K562 (cell line): ENCODE data around the gene LRIT1. TPM values are rescaled to one million over a fixed set of nuclear protein-coding genes. Genes with fewer than 3 reads are reported as not detected.
A peak's percentile ranks its signal among the peaks of the same experiment; 100 is the strongest.

Experiments used
- ATAC-seq: fragments of 200-7000 bp; cut with Tn5 transposase; 3 replicates; pipeline ENCODE4 v1.9.1; 2020; ENCODE audit warnings: moderate library complexity
- BruUV-seq: library from RNA; stranded (reverse); fragments of 400-500 nt; replicated peaks from 2 replicates; lab custom pipeline; 2021; lab: Mats Ljungman, UMichigan
- CTCF ChIA-PET: fragments of 300-600 bp; formaldehyde crosslinking; extraction: SDS; loops from one replicate; lab custom pipeline; 2021; ENCODE audit warnings: low intra/inter-chr PET ratio; lab: Yijun Ruan, JAX
- POLR2A ChIA-PET: fragments of 300-600, 350-650 bp; sonication (Branson Sonifier 250); formaldehyde crosslinking; extraction: SDS; loops from one replicate; lab custom pipeline; 2021; ENCODE audit warnings: antibody characterized with exemption, inconsistent platforms; lab: Yijun Ruan, JAX
- DNase-seq, 4 experiments: peaks; one replicate each; pipeline versions ENCODE4 v3.0.0 to v3.0.0-alpha.2; 2011 to 2018; ENCODE audit warnings: low spot score in 3 of 4, mixed read lengths in 3 of 4; ENCODE audit errors: extremely low read depth in 1 of 4
- FAIRE-seq: peaks from 2 replicates; lab custom pipeline; 2011; peaks lifted over from hg19 to GRCh38; lab: Jason Lieb, UNC
- H2AFZ ChIP-seq: 2 replicates; pipeline ENCODE4 v1.6.0; 2011; ENCODE audit warnings: low read depth, low read length, control low read depth, inconsistent platforms
- H3K27ac ChIP-seq: fragments of 200-600 bp; 3 replicates; pipeline ENCODE4 v1.8.0; 2011; ENCODE audit warnings: low read depth, mild to moderate bottlenecking, control low read depth, inconsistent platforms, low read length, moderate library complexity, mixed read lengths; ENCODE audit errors: extremely low read depth
- H3K27me3 ChIP-seq, 2 experiments: fragments of 300-600 bp in 1 of 2; 2 replicates in 1 of 2; 3 replicates in 1 of 2; pipeline versions ENCODE4 v1.6.0 to v1.8.0; 2011; ENCODE audit warnings: inconsistent platforms in 2 of 2, low read length in 2 of 2, mild to moderate bottlenecking in 1 of 2, mixed read lengths in 1 of 2, moderate library complexity in 1 of 2; ENCODE audit not compliant: control insufficient read depth in 2 of 2, insufficient read depth in 2 of 2
- H3K36me3 ChIP-seq: fragments of 300-600 bp; 3 replicates; pipeline ENCODE4 v1.8.0; 2011; ENCODE audit warnings: mild to moderate bottlenecking, low read length, inconsistent platforms; ENCODE audit not compliant: control insufficient read depth, insufficient read depth
- H3K4me1 ChIP-seq, 2 experiments: fragments of 200-600 bp in 1 of 2; replicated peaks in 1 of 2; 2 replicates in 1 of 2; 3 replicates in 1 of 2; pipeline versions ENCODE4 v1.5.1 to v1.8.0; 2011; ENCODE audit warnings: inconsistent platforms in 2 of 2, low read length in 2 of 2, mild to moderate bottlenecking in 1 of 2, mixed read lengths in 1 of 2, moderate library complexity in 1 of 2; ENCODE audit not compliant: control insufficient read depth in 2 of 2, insufficient read depth in 2 of 2
- H3K4me2 ChIP-seq: 2 replicates; pipeline ENCODE4 v1.6.1; 2011; ENCODE audit warnings: low read length, control low read depth, inconsistent platforms, mixed read lengths; ENCODE audit not compliant: insufficient read depth
- H3K4me3 ChIP-seq: fragments of 200-600 bp; sonication (generic), shearing (Covaris generic); 2 replicates; pipeline ENCODE4 v1.5.1; 2016; ENCODE audit warnings: control low read depth, inconsistent platforms
- H3K79me2 ChIP-seq: fragments of 200-600 bp; 3 replicates; pipeline ENCODE4 v1.8.0; 2011; ENCODE audit warnings: low read length, inconsistent platforms; ENCODE audit not compliant: control insufficient read depth, insufficient read depth
- H3K9ac ChIP-seq, 2 experiments: 2 replicates each; pipeline versions ENCODE4 v1.6.0 to v1.6.1; 2011; ENCODE audit warnings: low read depth in 2 of 2, low read length in 2 of 2, control low read depth in 1 of 2, inconsistent platforms in 1 of 2, mild to moderate bottlenecking in 1 of 2, mixed read lengths in 1 of 2; ENCODE audit not compliant: insufficient read depth in 1 of 2
- H3K9me1 ChIP-seq: one replicate; pipeline ENCODE4 v1.6.0; 2011; ENCODE audit warnings: inconsistent platforms, mild to moderate bottlenecking, low read length, moderate library complexity; ENCODE audit not compliant: control insufficient read depth, insufficient read depth
- H3K9me3 ChIP-seq: replicated peaks from 2 replicates; pipeline ENCODE4 v1.5.1; 2011; ENCODE audit warnings: low read depth, low read length, inconsistent platforms; ENCODE audit not compliant: control insufficient read depth, insufficient read depth
- H4K20me1 ChIP-seq: replicated peaks from 2 replicates; pipeline ENCODE4 v1.6.1; 2011; ENCODE audit warnings: low read length, inconsistent platforms, mixed read lengths; ENCODE audit not compliant: control insufficient read depth, insufficient read depth
- BCL6 ChIP-seq: fragments of 250-450 bp; sonication (Bioruptor Pico); IDR thresholded peaks from 2 replicates; pipeline ENCODE4 v1.4.0; 2020
- CREB1 ChIP-seq, 2 experiments: sonication (generic) in 1 of 2; formaldehyde crosslinking in 1 of 2; IDR thresholded peaks; 2 replicates each; pipeline versions ENCODE4 v1.6.1 to v1.8.0; 2012 to 2022; ENCODE audit warnings: inconsistent platforms in 1 of 2, mild to moderate bottlenecking in 1 of 2, missing genetic modification reagents in 1 of 2, moderate library complexity in 1 of 2
- ELF4 ChIP-seq: fragments of 450-650 bp; formaldehyde crosslinking; IDR thresholded peaks from 2 replicates; pipeline ENCODE4 v1.4.0; 2022; ENCODE audit warnings: missing genetic modification characterization
- ESRRA ChIP-seq: fragments of 450-650 bp; IDR thresholded peaks from 2 replicates; pipeline ENCODE4 v1.6.1; 2014; ENCODE audit warnings: low read depth, mild to moderate bottlenecking, moderate library complexity, borderline replicate concordance
- MEIS2 ChIP-seq: fragments of 450-650 bp; IDR thresholded peaks from 2 replicates; pipeline ENCODE4 v1.6.1; 2014; ENCODE audit warnings: mild to moderate bottlenecking; ENCODE audit not compliant: partially characterized antibody
- NR3C1 ChIP-seq: sonication (generic); formaldehyde crosslinking; IDR thresholded peaks from 2 replicates; pipeline ENCODE4 v1.8.1; 2022; ENCODE audit warnings: missing genetic modification reagents
- PCBP2 ChIP-seq: fragments of 200-400 bp; formaldehyde crosslinking; IDR thresholded peaks from 2 replicates; pipeline ENCODE4 v1.6.1; 2018; ENCODE audit warnings: low read length, low read depth, mild to moderate bottlenecking, moderate library complexity; ENCODE audit not compliant: poor library complexity, severe bottlenecking
- RFX7 ChIP-seq: fragments of 250-450 bp; sonication (Bioruptor Pico); IDR thresholded peaks from 2 replicates; pipeline ENCODE4 v1.5.1; 2021; ENCODE audit warnings: mild to moderate bottlenecking
- SIN3B ChIP-seq: fragments of 450-650 bp; IDR thresholded peaks from 2 replicates; pipeline ENCODE4 v1.6.1; 2017; ENCODE audit warnings: low read depth, mild to moderate bottlenecking, moderate library complexity
- TGIF2 ChIP-seq: sonication (generic); formaldehyde crosslinking; IDR thresholded peaks from 2 replicates; pipeline ENCODE4 v1.8.1; 2022; ENCODE audit warnings: mild to moderate bottlenecking, missing genetic modification reagents, moderate library complexity
- TRIM24 ChIP-seq, 2 experiments: fragments of 450-650 bp; IDR thresholded peaks; 2 replicates each; pipeline ENCODE4 v1.6.1; 2016
- ZNF384 ChIP-seq: IDR thresholded peaks from 2 replicates; pipeline ENCODE4 v1.6.1; 2012; ENCODE audit warnings: low read depth, low read length, improper control_type of control experiment
- ZNF589 ChIP-seq: fragments of 200-800 bp; sonication (Bioruptor generic); IDR thresholded peaks from 2 replicates; pipeline ENCODE4 v1.6.1; 2016; ENCODE audit warnings: low read depth, missing genetic modification characterization, missing compliant biosample characterization
- ZNF695 ChIP-seq: fragments of 450-650 bp; formaldehyde crosslinking; IDR thresholded peaks from 2 replicates; pipeline ENCODE4 v1.4.0; 2020; ENCODE audit warnings: mild to moderate bottlenecking, moderate library complexity
- ZNF717 ChIP-seq: fragments of 250-450 bp; sonication (Bioruptor Pico); IDR thresholded peaks from 2 replicates; pipeline ENCODE4 v1.5.0; 2021
- ZNF830 ChIP-seq: fragments of 250-450 bp; sonication (Bioruptor Pico); IDR thresholded peaks from 2 replicates; pipeline ENCODE4 v1.5.0; 2021; ENCODE audit warnings: mild to moderate bottlenecking
- WGBS: fragments of 100-300 bp; shearing (Covaris generic); methylation state at CpG from one replicate; pipeline ENCODE4 v1.1.6; 2016; ENCODE audit warnings: low coverage, mixed read lengths; ENCODE audit not compliant: insufficient coverage; ENCODE audit errors: missing lambda C conversion rate; 5-methylcytosine and 5-hydroxymethylcytosine counted together
- in situ Hi-C: fragments of 300-500 bp; cut with MboI; formaldehyde crosslinking; loops from 4 replicates; pipeline ENCODE4 v1.15.0; 2018; ENCODE audit warnings: inconsistent platforms, mixed read lengths
- intact Hi-C: fragments of 100-400 bp; cut with micrococcal nuclease; formaldehyde crosslinking; loops from 2 replicates; pipeline ENCODE4 v1.14.2; 2022
- polyA plus RNA-seq, 8 experiments: library from polyadenylated mRNA; depleted of rRNA in 4 of 8; stranded (reverse) in 5 of 8; unstranded in 3 of 8; fragments of >200 nt; fragmentation: Nextera tagmentation in 2 of 8; fragmentation: Illumina TruSeq in 1 of 8; extraction: Ambion mirVana in 2 of 8; extraction: Trizol in 1 of 8; gene quantifications; 2 replicates each; pipeline versions ENCODE4 v1.2.1 to v1.2.3, GENCODE V29; 2011 to 2014; ENCODE audit warnings: inconsistent platforms in 1 of 8, missing spikeins in 1 of 8
- total RNA-seq, 7 experiments: library from RNA; depleted of rRNA in 6 of 7; stranded (reverse); fragments of >200 nt in 6 of 7; fragmentation: Illumina TruSeq in 2 of 7; extraction: Trizol in 2 of 7; gene quantifications; 2 replicates each; pipeline versions ENCODE4 v1.2.1 to v1.2.3, GENCODE V29; 2011 to 2021; ENCODE audit warnings: low replicate concordance in 1 of 7
- TF ChIP-seq, protein P1 (sequence below): sonication (generic); formaldehyde crosslinking; IDR thresholded peaks from 2 replicates; pipeline ENCODE4 v1.8.0; 2022; ENCODE audit warnings: mild to moderate bottlenecking, missing genetic modification reagents
- TF ChIP-seq, protein P2 (sequence below): fragments of 250-450 bp; sonication (Bioruptor Pico); IDR thresholded peaks from 2 replicates; pipeline ENCODE4 v1.4.0; 2020; ENCODE audit warnings: borderline replicate concordance
- TF ChIP-seq, protein P3 (sequence below): sonication (generic); formaldehyde crosslinking; IDR thresholded peaks from 2 replicates; pipeline ENCODE4 v1.8.0; 2022; ENCODE audit warnings: missing genetic modification reagents, mild to moderate bottlenecking, moderate library complexity, borderline replicate concordance

LRIT1 gene
- total and polyA plus RNA-seq, 9 of the 15 experiments (the other 6 are each of a cell fraction or from before 2014, with no cell fraction given) = not detected

DNA sequence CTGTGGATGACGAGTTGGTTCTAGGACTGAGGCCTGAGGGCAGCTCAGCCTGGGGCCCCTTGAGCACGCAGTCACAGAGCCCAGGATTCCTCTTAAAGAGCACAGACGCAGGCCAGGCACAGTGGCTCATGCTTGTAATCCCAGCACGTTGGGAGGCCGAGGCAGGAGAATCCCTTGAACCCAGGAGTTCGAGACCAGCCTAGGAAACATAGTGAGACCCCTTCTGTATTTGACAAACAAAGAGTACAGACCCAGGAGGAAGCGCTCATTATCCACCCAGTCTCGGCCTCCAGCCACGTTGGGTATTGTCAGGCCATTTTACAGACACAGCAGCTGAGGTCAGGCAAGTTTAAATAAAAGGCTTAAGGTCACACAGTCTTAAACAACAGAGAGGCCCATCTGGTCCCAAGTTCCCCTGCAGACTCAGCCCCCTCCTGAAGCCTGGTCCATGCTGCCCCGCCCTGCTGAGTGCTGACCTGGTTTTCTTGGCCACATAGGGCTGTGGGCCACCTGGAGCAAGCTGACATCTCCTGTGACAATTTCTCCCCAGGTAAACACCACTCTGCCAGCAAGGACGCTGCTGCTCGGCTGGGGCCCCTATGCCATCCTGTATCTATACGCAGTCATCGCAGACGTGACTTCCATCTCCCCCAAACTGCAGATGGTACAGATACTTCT, 16.1 kb upstream of the LRIT1 start:
- no peaks in the 10 kb centered on the region for H3K79me2 ChIP-seq
- peaks cover 5 to 40% of the 10 kb centered on the region in 2 experiments; a peak in 2 of 5 replicates for H3K27me3 ChIP-seq
- H3K9ac ChIP-seq = peak overlapping the region in 1 of 2 experiments; percentile 72; a peak in 2 of 4 replicates
- no TSS peak for BruUV-seq
- no peaks in the 10 kb centered on the region for H4K20me1 ChIP-seq
- no peak for FAIRE-seq
- peak overlapping the region; percentile 75 for H2AFZ ChIP-seq
- no peak for ATAC-seq
- H3K4me2 ChIP-seq = peak overlapping the region; percentile 22; the same call in 1 of the 2 replicates
- 42% methylated on average over 15 of the region's 15 CpGs for WGBS
- no peaks in the 10 kb centered on the region for H3K9me3 ChIP-seq
- CTCF ChIA-PET = no interaction called here
- no peaks in the 10 kb centered on the region for H3K9me1 ChIP-seq
- no peak for DNase-seq
- H3K4me3 ChIP-seq = no peak overlapping the region
- H3K27ac ChIP-seq = no peak overlapping the region
- peaks cover 4 to 15% of the 10 kb centered on the region in 2 experiments; a peak in 2 of 5 replicates for H3K4me1 ChIP-seq
- in situ Hi-C loops (no loop called here), intact Hi-C loops (loop anchor here (5.0 kb wide), 1 partner anchor 125 kb away; no protein-coding TSS in a partner anchor)
- H3K36me3 ChIP-seq = no peaks in the 10 kb centered on the region
- POLR2A ChIA-PET = no interaction called here
- TF ChIP-seq, protein P1, sequence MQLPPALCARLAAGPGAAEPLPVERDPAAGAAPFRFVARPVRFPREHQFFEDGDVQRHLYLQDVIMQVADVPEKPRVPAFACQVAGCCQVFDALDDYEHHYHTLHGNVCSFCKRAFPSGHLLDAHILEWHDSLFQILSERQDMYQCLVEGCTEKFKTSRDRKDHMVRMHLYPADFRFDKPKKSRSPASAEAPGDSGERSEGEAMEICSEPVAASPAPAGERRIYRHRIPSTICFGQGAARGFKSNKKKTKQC (CRISPR knock-in tag) = no peak
- no peak for TF ChIP-seq ZNF384
- TF ChIP-seq, protein P2, sequence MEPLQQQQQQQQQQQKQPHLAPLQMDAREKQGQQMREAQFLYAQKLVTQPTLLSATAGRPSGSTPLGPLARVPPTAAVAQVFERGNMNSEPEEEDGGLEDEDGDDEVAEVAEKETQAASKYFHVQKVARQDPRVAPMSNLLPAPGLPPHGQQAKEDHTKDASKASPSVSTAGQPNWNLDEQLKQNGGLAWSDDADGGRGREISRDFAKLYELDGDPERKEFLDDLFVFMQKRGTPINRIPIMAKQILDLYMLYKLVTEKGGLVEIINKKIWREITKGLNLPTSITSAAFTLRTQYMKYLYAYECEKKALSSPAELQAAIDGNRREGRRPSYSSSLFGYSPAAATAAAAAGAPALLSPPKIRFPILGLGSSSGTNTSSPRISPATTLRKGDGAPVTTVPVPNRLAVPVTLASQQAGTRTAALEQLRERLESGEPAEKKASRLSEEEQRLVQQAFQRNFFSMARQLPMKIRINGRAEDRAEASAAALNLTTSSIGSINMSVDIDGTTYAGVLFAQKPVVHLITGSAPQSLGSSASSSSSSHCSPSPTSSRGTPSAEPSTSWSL (CRISPR knock-in tag) = 0 out of 2 replicates have a peak, but pooled peaks have one; percentile 50
- no peak for TF ChIP-seq TRIM24 (IDR thresholded peaks at IDR 0.05)
- no peak for TF ChIP-seq TGIF2 (CRISPR knock-in tag)
- TF ChIP-seq BCL6 (CRISPR knock-in tag) = no peak
- TF ChIP-seq, protein P3, sequence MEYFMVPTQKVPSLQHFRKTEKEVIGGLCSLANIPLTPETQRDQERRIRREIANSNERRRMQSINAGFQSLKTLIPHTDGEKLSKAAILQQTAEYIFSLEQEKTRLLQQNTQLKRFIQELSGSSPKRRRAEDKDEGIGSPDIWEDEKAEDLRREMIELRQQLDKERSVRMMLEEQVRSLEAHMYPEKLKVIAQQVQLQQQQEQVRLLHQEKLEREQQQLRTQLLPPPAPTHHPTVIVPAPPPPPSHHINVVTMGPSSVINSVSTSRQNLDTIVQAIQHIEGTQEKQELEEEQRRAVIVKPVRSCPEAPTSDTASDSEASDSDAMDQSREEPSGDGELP (CRISPR knock-in tag) = peak; percentile 4; the same call in 1 of the 2 replicates
- no peak for TF ChIP-seq SIN3B
- no peak for TF ChIP-seq ELF4 (CRISPR knock-in tag)
- no peak for TF ChIP-seq PCBP2
- TF ChIP-seq RFX7 (CRISPR knock-in tag) = no peak
- TF ChIP-seq ZNF717 (CRISPR knock-in tag) = no peak
- TF ChIP-seq NR3C1 (CRISPR knock-in tag) = no peak
- no peak for TF ChIP-seq ZNF830 (CRISPR knock-in tag)
- TF ChIP-seq ZNF695 (CRISPR knock-in tag) = no peak
- no peak for TF ChIP-seq ESRRA
- no peak for TF ChIP-seq MEIS2
- TF ChIP-seq CREB1 (IDR thresholded peaks at IDR 0.05) = no peak
- 0 out of 2 replicates have a peak, but pooled peaks have one; percentile 9 for TF ChIP-seq CREB1 (CRISPR knock-in tag; IDR thresholded peaks at IDR 0.05)
- no peak for TF ChIP-seq ZNF589
